NCI-H82 treated with DMSO at 0.1 percent for 48 hours (cell line): ENCODE data around the gene PLD4.
"Not testable (repeated sequence)": the region's sequence is repeated elsewhere in the genome, so short reads cannot be mapped to it uniquely, and the experiment has no call there.

Experiments used
- DNase-seq: peaks from one replicate; lab custom pipeline; 2025; ENCODE audit not compliant: unreplicated experiment; lab: John Stamatoyannopoulos, UW

The PLD4 gene

GRCh38 chr14:104898870-104899510 lies 25.7 kb upstream of the PLD4 start:
- DNase-seq, result no peak

- DNase-seq, result no peak
Measured at GRCh38 chr14:104899781-104900180, 24.9 kb upstream of the PLD4 start.

- no peak for DNase-seq
Measured at GRCh38 chr14:104900639-104901512, 23.8 kb upstream of the PLD4 start.

- DNase-seq, result peak; percentile 47
Measured at GRCh38 chr14:104903990-104904389, 20.7 kb upstream of the PLD4 start.

- not testable (repeated sequence) for DNase-seq
Measured at GRCh38 chr14:104904650-104905578, 19.8 kb upstream of the PLD4 start.

GRCh38 chr14:104905579-104905933 lies 19.1 kb upstream of the PLD4 start:
- DNase-seq, result not testable (repeated sequence)

- no peak for DNase-seq
Measured at GRCh38 chr14:104908303-104908702, 16.4 kb upstream of the PLD4 start.

- DNase-seq, result no peak
Measured at GRCh38 chr14:104912053-104912452, 12.6 kb upstream of the PLD4 start.

- peak; percentile 50 for DNase-seq
Measured at GRCh38 chr14:104913435-104913834, 11.2 kb upstream of the PLD4 start.

- no peak for DNase-seq
Measured at GRCh38 chr14:104917116-104917515, 7.6 kb upstream of the PLD4 start.

GRCh38 chr14:104917993-104918392 lies 6.7 kb upstream of the PLD4 start:
- DNase-seq, result no peak

GRCh38 chr14:104919152-104919992 lies 5.3 kb upstream of the PLD4 start:
- DNase-seq, result not testable (repeated sequence)

- no peak for DNase-seq
Measured at GRCh38 chr14:104919993-104920315, 4.7 kb upstream of the PLD4 start.

GRCh38 chr14:104923640-104924420 lies 849 bp upstream of the PLD4 start:
- no peak for DNase-seq

GRCh38 chr14:104925214-104925854 lies 655 bp downstream of the PLD4 start:
- DNase-seq, result no peak

- DNase-seq, result no peak
Measured at GRCh38 chr14:104925855-104926609, 1.4 kb downstream of the PLD4 start.

- no peak for DNase-seq
Measured at GRCh38 chr14:104926619-104927431, 2.1 kb downstream of the PLD4 start.

GRCh38 chr14:104927432-104927816 lies 2.7 kb downstream of the PLD4 start:
- no peak for DNase-seq
